ENCODE measurements around the gene TCFL5. TPM values are rescaled to one million over a fixed set of nuclear protein-coding genes. Genes with fewer than 3 reads are reported as not detected.
A peak's percentile ranks its signal among the peaks of the same experiment; 100 is the strongest.

TCFL5 gene
- polyA plus RNA-seq, 2 donors, result 2.8 to 3.5 TPM

GRCh38 chr20:62800314-62801259 lies 61.0 kb downstream of the TCFL5 start:
- H3K27ac ChIP-seq (ENCODE audit: low read depth in 2 of 2, low read length in 1 of 2), result no peak overlapping the region
- H3K4me3 ChIP-seq (ENCODE audit: low read depth in 1 of 2, low read length in 2 of 2), result no peak overlapping the region
- whole genome bisulfite sequencing, 2 donors, result 89 to 91% methylated on average over 26 of the region's 26 CpGs
- H3K27me3 ChIP-seq (ENCODE audit: control insufficient read depth in 1 of 2, insufficient read depth in 2 of 2, low read length in 2 of 2), result no peaks in the 10 kb centered on the region
- peaks cover 6 to 21% of the 10 kb centered on the region in 2 donors for H3K36me3 ChIP-seq (ENCODE audit: control insufficient read depth in 2 of 2, insufficient read depth in 2 of 2, low read length in 1 of 2)
- H3K4me1 ChIP-seq (ENCODE audit: control insufficient read depth in 2 of 2, insufficient read depth in 2 of 2, low read length in 1 of 2), result peaks cover 0 to 10% of the 10 kb centered on the region in 2 donors
- H3K9me3 ChIP-seq (ENCODE audit: control insufficient read depth in 2 of 2, insufficient read depth in 1 of 2, low read depth in 1 of 2, low read length in 1 of 2), result peaks cover 0 to 2% of the 10 kb centered on the region in 2 donors

- Histone ChIP-seq H3K36me3 (ENCODE audit: control insufficient read depth in 2 of 2, insufficient read depth in 2 of 2, low read length in 1 of 2) (peaks cover 6 to 21% of the 10 kb centered on the region in 2 donors), H3K27ac (ENCODE audit: low read depth in 2 of 2, low read length in 1 of 2) (no peak overlapping the region), H3K4me1 (ENCODE audit: control insufficient read depth in 2 of 2, insufficient read depth in 2 of 2, low read length in 1 of 2) (peaks cover 0 to 8% of the 10 kb centered on the region in 2 donors), H3K4me3 (ENCODE audit: low read depth in 1 of 2, low read length in 2 of 2) (no peak overlapping the region), H3K27me3 (ENCODE audit: control insufficient read depth in 1 of 2, insufficient read depth in 2 of 2, low read length in 2 of 2) (no peaks in the 10 kb centered on the region), H3K9me3 (ENCODE audit: control insufficient read depth in 2 of 2, insufficient read depth in 1 of 2, low read depth in 1 of 2, low read length in 1 of 2) (peaks cover 0 to 2% of the 10 kb centered on the region in 2 donors)
- 83 to 87% methylated on average over 10 of the region's 10 CpGs for WGBS, 2 donors
Measured at GRCh38 chr20:62799873-62800272, 61.7 kb downstream of the TCFL5 start.

- WGBS, 2 donors, result 95 to 96% methylated on average over 19 of the region's 19 CpGs
- H3K27ac ChIP-seq (ENCODE audit: low read depth in 2 of 2, low read length in 1 of 2), result no peak overlapping the region
- H3K4me3 ChIP-seq (ENCODE audit: low read depth in 1 of 2, low read length in 2 of 2), result no peak overlapping the region
- no peaks in the 10 kb centered on the region for H3K9me3 ChIP-seq (ENCODE audit: control insufficient read depth in 2 of 2, insufficient read depth in 1 of 2, low read depth in 1 of 2, low read length in 1 of 2)
- H3K27me3 ChIP-seq (ENCODE audit: control insufficient read depth in 1 of 2, insufficient read depth in 2 of 2, low read length in 2 of 2), result no peaks in the 10 kb centered on the region
- peaks cover 6 to 21% of the 10 kb centered on the region in 2 donors for H3K36me3 ChIP-seq (ENCODE audit: control insufficient read depth in 2 of 2, insufficient read depth in 2 of 2, low read length in 1 of 2)
- peaks cover 0 to 8% of the 10 kb centered on the region in 2 donors for H3K4me1 ChIP-seq (ENCODE audit: control insufficient read depth in 2 of 2, insufficient read depth in 2 of 2, low read length in 1 of 2)
Measured at GRCh38 chr20:62799459-62799858, 62.2 kb downstream of the TCFL5 start.

- WGBS, 2 donors, result 91 to 93% methylated on average over 8 of the region's 8 CpGs
Measured at GRCh38 chr20:62799036-62799435, 62.6 kb downstream of the TCFL5 start.

DNA sequence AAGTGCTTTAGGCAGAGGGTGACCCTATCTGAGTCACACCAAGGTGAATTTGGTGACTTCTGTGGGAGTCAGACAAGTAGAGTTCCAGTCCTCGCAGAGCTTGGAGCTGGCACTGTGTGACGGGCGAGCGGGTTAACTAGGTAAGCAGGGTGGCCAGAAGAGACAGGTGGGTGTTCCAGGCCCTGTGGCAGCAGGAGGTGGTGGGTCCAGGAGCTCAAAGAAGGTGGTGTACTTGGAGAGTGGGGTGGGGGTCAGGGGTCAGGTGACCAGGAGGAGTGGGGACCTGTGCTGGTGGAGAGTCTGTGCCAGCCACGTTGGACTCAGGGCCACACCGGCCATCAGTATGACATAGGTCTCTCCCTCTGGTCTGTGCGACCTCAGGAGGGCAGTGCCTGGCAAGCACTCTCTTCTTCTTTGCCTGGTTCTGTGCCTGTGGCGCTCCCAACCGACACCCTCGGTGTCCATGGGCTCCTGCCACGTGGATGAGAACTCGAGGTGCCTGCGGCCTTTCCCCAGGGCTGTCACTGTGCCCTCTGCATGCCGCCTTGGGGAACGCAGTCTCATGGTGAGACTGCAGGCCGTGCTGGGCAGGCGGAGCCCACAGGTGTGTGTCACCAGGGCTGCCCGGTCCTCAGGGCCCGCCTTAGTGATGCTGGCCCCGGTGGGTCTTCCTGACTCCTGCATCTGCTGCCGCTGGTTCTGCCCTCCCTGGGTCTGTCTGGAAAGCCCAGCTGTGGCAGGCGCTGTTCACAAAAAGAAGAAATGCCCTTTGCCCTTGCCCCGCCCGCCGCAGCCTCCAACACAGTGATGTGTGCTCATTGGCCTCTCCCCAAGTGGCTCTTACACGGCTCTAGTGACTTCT lies 63.7 kb downstream of the TCFL5 start:
- WGBS, 2 donors, result 76 to 82% methylated on average over 26 of the region's 26 CpGs
- Histone ChIP-seq H3K9me3 (ENCODE audit: control insufficient read depth in 2 of 2, insufficient read depth in 1 of 2, low read depth in 1 of 2, low read length in 1 of 2) (no peaks in the 10 kb centered on the region), H3K27ac (ENCODE audit: low read depth in 2 of 2, low read length in 1 of 2) (no peak overlapping the region), H3K4me3 (ENCODE audit: low read depth in 1 of 2, low read length in 2 of 2) (no peak overlapping the region), H3K36me3 (ENCODE audit: control insufficient read depth in 2 of 2, insufficient read depth in 2 of 2, low read length in 1 of 2) (peaks cover 6 to 21% of the 10 kb centered on the region in 2 donors), H3K4me1 (ENCODE audit: control insufficient read depth in 2 of 2, insufficient read depth in 2 of 2, low read length in 1 of 2) (peaks cover 0 to 14% of the 10 kb centered on the region in 2 donors), H3K27me3 (ENCODE audit: control insufficient read depth in 1 of 2, insufficient read depth in 2 of 2, low read length in 2 of 2) (no peaks in the 10 kb centered on the region)

More at GRCh38 chr20:62799036-62799435, 62.6 kb downstream of the TCFL5 start:
- no peaks in the 10 kb centered on the region for H3K27me3 ChIP-seq (ENCODE audit: control insufficient read depth in 1 of 2, insufficient read depth in 2 of 2, low read length in 2 of 2)
- H3K4me1 ChIP-seq (ENCODE audit: control insufficient read depth in 2 of 2, insufficient read depth in 2 of 2, low read length in 1 of 2), result peaks cover 0 to 8% of the 10 kb centered on the region in 2 donors
- H3K4me3 ChIP-seq (ENCODE audit: low read depth in 1 of 2, low read length in 2 of 2), result no peak overlapping the region
- no peak overlapping the region for H3K27ac ChIP-seq (ENCODE audit: low read depth in 2 of 2, low read length in 1 of 2)
- H3K9me3 ChIP-seq (ENCODE audit: control insufficient read depth in 2 of 2, insufficient read depth in 1 of 2, low read depth in 1 of 2, low read length in 1 of 2), result no peaks in the 10 kb centered on the region
- peaks cover 6 to 21% of the 10 kb centered on the region in 2 donors for H3K36me3 ChIP-seq (ENCODE audit: control insufficient read depth in 2 of 2, insufficient read depth in 2 of 2, low read length in 1 of 2)

GRCh38 chr20:62796699-62797491 lies 64.7 kb downstream of the TCFL5 start:
- Histone ChIP-seq H3K9me3 (ENCODE audit: control insufficient read depth in 2 of 2, insufficient read depth in 1 of 2, low read depth in 1 of 2, low read length in 1 of 2) (no peaks in the 10 kb centered on the region), H3K4me3 (ENCODE audit: low read depth in 1 of 2, low read length in 2 of 2) (peak overlapping the region; percentile 74 to 81), H3K36me3 (ENCODE audit: control insufficient read depth in 2 of 2, insufficient read depth in 2 of 2, low read length in 1 of 2) (peaks cover 6 to 21% of the 10 kb centered on the region in 2 donors), H3K27ac (ENCODE audit: low read depth in 2 of 2, low read length in 1 of 2) (peak overlapping the region; percentile 87 to 90), H3K4me1 (ENCODE audit: control insufficient read depth in 2 of 2, insufficient read depth in 2 of 2, low read length in 1 of 2) (peaks cover 0 to 14% of the 10 kb centered on the region in 2 donors), H3K27me3 (ENCODE audit: control insufficient read depth in 1 of 2, insufficient read depth in 2 of 2, low read length in 2 of 2) (no peaks in the 10 kb centered on the region)
- 16 to 38% methylated on average over 19 to 52 of the region's 53 CpGs for WGBS, 2 donors

DNA sequence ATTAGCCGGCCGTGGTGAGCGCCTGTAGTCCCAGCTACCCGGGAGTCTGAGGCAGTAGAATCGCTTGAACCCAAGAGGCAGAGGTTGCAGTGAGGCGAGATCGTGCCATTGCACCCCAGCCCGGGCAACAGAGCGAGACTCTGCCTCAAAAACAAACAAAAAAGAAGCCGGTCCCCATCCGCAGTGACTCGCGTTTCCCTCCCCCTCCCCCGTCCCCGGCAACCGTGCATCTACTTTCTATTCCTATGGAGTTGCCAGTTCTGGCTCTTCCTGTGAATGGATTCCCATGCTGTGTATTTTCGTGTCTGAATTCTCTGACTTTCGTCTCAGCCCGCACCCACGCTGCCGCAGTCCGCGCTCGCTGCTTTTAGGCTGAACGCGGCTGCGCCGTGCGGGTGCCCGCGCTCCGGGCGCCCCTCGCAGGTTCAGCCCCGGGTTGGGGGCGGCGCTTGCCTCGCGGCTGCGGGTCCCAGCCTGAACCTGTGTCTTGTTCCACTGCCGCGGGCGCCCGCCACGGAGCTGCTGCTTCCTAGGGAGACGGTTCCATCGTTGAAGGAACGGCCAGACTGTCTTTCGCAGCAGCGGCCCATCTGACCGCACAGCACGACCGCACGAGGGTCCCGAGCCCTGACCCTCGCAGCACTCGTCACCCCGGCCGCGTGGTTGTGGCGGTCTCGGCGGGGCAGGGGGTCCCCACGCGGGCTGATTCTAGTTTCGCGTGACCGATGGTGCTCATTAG lies 66.4 kb downstream of the TCFL5 start:
- Histone ChIP-seq H3K27ac (ENCODE audit: low read depth in 2 of 2, low read length in 1 of 2) (peak overlapping the region; percentile 91 to 93), H3K4me1 (ENCODE audit: control insufficient read depth in 2 of 2, insufficient read depth in 2 of 2, low read length in 1 of 2) (peaks cover 0 to 14% of the 10 kb centered on the region in 2 donors), H3K4me3 (ENCODE audit: low read depth in 1 of 2, low read length in 2 of 2) (peak overlapping the region; percentile 52 to 81), H3K27me3 (ENCODE audit: control insufficient read depth in 1 of 2, insufficient read depth in 2 of 2, low read length in 2 of 2) (no peaks in the 10 kb centered on the region), H3K9me3 (ENCODE audit: control insufficient read depth in 2 of 2, insufficient read depth in 1 of 2, low read depth in 1 of 2, low read length in 1 of 2) (no peaks in the 10 kb centered on the region), H3K36me3 (ENCODE audit: control insufficient read depth in 2 of 2, insufficient read depth in 2 of 2, low read length in 1 of 2) (peaks cover 6 to 16% of the 10 kb centered on the region in 2 donors)
- 0 to 1% methylated on average over 67 to 68 of the region's 68 CpGs for WGBS, 2 donors

GRCh38 chr20:62794007-62794724 lies 67.5 kb downstream of the TCFL5 start:
- H3K4me1 ChIP-seq (ENCODE audit: control insufficient read depth in 2 of 2, insufficient read depth in 2 of 2, low read length in 1 of 2), result peaks cover 0 to 11% of the 10 kb centered on the region in 2 donors
- peaks cover 0 to 9% of the 10 kb centered on the region in 2 donors for H3K36me3 ChIP-seq (ENCODE audit: control insufficient read depth in 2 of 2, insufficient read depth in 2 of 2, low read length in 1 of 2)
- WGBS, 2 donors, result 0 to 1% methylated on average over 52 to 69 of the region's 69 CpGs
- H3K9me3 ChIP-seq (ENCODE audit: control insufficient read depth in 2 of 2, insufficient read depth in 1 of 2, low read depth in 1 of 2, low read length in 1 of 2), result no peaks in the 10 kb centered on the region
- H3K27ac ChIP-seq (ENCODE audit: low read depth in 2 of 2, low read length in 1 of 2), result peak overlapping the region; percentile 93
- peak overlapping the region; percentile 52 to 81 for H3K4me3 ChIP-seq (ENCODE audit: low read depth in 1 of 2, low read length in 2 of 2)
- H3K27me3 ChIP-seq (ENCODE audit: control insufficient read depth in 1 of 2, insufficient read depth in 2 of 2, low read length in 2 of 2), result no peaks in the 10 kb centered on the region
